Measurements from ENCODE around the gene DENND1A.

DNA sequence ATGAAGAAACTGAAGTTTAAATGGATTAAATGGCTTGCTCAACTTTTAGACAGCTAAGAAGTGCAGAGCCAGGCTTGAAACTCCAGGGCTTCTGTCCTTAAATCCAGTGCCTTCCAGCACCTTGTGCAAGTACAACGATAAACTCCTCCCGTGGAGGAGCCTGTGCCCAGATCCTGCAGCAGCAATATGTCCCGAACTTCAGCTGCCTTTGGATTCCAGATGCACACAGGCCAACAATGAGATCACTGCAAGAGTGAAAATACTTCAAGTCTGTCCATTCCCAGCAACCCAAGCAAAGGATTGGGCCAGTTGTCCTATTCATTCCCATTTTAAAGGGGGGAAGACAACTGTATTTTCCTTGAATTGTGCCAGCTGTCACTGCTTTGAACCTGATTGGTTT lies 374.3 kb downstream of the DENND1A start:
- TF ChIP-seq, protein P1, sequence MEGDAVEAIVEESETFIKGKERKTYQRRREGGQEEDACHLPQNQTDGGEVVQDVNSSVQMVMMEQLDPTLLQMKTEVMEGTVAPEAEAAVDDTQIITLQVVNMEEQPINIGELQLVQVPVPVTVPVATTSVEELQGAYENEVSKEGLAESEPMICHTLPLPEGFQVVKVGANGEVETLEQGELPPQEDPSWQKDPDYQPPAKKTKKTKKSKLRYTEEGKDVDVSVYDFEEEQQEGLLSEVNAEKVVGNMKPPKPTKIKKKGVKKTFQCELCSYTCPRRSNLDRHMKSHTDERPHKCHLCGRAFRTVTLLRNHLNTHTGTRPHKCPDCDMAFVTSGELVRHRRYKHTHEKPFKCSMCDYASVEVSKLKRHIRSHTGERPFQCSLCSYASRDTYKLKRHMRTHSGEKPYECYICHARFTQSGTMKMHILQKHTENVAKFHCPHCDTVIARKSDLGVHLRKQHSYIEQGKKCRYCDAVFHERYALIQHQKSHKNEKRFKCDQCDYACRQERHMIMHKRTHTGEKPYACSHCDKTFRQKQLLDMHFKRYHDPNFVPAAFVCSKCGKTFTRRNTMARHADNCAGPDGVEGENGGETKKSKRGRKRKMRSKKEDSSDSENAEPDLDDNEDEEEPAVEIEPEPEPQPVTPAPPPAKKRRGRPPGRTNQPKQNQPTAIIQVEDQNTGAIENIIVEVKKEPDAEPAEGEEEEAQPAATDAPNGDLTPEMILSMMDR (IDR thresholded peaks at IDR 0.05): no peak
- no peak for TF ChIP-seq EZH2phosphoT487 (IDR thresholded peaks at IDR 0.05)
